HG02798 (cell line): ENCODE data around the gene VCL.

Source experiments
- ATAC-seq: cut with Tn5 transposase; IDR thresholded peaks from one replicate; pipeline ENCODE4 v1.9.1; 2021; ENCODE audit warnings: mild to moderate bottlenecking; ENCODE audit not compliant: unreplicated experiment, poor library complexity

Gene VCL

DNA sequence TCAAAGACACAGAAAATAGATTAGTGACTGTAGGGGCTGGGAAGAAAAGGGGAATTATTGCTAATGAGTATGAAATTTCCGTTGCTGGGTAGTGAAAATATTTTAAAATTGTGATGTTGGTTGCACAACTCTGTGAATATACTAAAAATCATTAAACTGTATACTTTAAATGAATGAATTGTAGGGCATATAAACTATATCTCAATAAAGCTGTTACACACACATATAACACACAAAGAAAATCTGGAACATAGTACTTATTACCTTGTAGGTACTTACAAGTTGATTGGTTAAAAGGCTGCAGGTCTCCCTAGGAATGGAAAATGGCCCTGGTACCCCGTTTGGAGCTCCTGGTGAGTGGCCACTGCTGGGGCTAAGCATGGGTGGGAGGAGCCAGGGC lies 27.1 kb upstream of the VCL start:
- ATAC-seq, result no peak

DNA sequence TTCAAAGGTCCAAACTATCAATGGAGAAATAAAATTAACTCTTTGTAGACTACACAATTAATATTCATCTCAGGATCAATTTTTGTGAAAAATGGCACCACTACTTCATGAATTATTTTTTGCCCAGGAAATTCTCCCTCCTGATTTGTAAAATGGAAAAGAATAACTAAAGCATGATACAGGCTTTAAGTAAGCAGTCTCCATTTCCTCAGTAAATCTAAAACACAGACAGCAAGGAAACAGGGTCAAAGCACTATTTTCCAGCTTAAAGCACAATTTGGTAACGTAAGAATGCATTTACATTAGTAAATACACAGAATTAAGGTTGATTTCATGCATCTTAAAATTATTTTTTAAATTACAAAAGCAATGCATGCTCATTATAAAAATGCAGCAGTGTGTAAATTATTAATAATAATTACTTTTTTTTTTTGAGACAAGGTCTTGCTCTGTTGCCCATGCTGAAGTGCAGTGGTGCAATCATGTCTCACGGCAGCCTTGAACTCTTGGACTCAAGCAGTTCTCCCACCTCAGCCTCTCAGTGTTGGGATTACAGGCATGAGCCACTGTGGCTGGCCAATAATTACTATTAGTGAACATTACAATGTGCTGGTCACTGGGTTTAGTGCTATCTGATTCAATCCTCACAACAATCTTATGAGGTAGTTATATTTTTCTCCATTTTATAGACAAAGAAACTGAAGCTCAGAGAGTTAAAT lies 26.1 kb upstream of the VCL start:
- ATAC-seq, result no peak

DNA sequence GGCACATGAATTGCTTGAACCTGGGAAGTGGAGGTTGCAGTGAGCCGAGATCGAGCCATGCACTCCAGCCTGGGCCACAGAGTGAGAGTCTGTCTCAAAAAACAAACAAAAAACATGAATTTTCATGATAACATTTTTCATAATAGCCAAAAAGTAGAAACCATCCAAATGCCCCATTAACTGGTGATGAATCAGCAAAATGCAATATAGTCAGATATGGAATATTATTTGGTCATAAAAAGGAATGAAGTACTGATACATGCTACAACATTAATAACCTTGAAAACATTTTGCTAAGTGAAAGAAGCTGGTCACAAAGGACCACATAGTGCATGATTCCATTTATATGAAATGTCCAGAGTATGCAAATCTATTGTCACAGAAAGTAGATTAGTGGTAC lies 24.5 kb upstream of the VCL start:
- ATAC-seq, result no peak

DNA sequence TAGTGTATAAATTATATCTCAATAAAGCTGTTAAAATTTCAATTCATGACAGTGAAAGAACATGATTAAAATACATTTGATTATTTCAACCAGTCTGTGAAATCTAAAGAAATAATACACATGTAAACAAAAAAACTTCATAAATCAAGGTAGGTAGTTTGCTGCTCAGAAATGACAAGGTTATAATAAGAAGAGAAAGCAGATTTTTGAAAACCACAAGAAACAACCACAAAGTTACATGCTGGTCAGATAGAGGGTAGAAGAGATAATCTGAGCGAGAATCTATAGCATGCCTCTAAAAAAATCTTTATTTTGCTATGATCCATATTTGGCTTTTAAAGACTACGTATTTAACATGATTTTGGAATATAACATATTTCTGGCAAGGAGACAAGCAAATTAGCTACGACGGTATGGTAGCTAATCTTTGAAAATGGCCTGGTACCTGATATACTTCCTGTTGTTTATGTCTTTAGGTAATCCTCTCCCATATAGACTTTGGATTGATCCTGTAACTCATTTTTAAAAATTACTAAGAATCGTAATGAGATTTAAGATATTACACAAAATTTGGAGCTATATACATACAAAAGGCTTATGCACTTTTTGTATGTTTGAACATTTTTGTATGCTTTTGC lies 23.5 kb upstream of the VCL start:
- no peak for ATAC-seq

DNA sequence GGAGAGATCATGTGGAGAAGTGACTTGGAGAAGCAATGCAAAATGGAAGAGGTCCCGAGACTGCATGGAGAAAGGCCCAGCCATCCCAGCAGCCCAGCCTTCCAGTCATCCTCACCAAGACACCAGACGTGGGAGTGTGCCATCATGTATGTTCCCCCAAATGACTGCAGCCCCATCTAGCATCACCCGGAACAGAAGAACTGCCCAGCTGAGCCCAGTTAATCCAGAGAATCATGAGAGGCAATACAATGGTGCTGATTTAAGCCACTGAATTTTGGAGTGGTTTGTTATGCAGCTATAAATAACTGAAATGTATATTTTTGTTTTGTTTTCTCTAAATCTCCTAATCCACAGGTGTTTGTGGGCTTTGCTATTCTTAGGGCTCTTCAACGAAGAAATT lies 22.5 kb upstream of the VCL start:
- no peak for ATAC-seq

DNA sequence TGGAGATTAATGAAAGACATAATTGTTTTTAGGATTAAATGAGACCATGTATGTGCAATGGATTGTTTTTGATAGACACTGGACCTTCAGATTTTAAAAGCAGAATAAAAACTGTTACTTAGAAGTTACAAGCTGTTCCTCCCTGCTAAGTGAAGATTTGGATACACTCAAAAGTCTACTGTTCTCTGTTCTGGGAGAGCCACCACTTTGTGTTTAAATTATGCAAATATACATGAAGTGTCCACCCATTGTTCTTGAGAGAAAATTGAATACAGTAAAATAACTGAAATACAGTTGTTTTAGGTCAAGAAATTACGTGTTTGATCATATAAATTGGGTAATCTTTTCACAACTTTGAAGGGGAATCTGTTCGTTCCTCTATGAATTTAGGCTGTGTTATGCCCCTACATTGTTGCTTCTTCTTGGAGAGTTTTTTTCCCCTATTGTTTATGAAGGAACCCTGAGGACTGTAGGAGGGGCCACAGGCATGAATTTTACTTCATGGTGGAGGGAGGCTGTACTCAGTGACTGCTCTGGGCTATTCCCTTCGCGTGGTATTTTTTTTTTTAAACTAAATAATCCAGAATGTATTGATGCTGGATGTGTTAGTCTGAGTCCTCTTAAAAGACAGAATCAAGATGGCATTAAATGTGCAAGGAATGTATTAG lies 18.6 kb upstream of the VCL start:
- ATAC-seq, result no peak

DNA sequence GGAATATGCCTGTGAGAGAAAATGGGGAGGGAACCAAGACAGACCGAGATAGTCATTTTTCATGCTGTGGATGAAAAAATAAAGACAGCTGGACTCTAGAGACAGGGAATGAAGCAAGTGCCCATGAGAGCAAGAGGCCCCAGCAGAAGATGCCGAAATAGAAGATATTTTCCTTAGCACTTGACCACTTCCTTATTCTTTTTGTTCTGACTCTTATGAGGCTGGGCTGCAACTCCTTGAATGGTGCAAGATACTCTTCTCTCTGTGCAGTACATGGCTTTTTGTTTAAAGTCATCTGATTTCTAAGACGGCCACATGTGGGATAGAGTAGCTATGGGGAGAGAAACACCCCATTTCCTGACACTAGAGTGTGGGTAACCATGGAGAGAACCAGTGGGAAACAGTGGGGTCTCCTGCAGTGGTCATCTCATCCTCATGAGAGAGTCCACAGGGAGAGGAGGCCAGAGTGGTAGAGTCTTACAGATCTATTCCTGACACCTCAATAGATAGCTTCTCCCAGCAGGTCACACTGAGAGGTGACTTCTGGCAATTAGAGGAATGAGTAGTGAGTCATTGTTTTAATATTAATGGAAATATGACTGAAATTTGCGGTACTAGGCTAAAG lies 18.0 kb upstream of the VCL start:
- no peak for ATAC-seq

DNA sequence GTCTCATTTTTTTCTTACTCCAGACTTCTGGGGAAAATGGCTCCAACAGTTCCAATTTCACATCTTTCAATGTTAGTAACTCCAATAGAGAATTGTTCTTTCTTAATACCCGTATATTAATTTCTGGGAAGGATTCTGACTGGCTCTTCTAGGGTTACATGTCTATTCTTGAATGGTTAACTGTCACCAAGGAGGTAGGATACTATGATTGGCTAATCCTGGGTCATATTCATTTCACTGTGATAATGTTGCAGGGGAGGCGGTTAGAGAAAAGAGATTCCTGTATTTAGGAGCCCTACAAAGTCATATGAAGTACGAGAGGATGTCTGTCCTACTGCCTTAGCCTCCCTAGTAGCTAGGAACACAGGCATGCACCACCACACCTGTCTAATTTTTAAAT lies 16.1 kb upstream of the VCL start:
- ATAC-seq, result no peak

DNA sequence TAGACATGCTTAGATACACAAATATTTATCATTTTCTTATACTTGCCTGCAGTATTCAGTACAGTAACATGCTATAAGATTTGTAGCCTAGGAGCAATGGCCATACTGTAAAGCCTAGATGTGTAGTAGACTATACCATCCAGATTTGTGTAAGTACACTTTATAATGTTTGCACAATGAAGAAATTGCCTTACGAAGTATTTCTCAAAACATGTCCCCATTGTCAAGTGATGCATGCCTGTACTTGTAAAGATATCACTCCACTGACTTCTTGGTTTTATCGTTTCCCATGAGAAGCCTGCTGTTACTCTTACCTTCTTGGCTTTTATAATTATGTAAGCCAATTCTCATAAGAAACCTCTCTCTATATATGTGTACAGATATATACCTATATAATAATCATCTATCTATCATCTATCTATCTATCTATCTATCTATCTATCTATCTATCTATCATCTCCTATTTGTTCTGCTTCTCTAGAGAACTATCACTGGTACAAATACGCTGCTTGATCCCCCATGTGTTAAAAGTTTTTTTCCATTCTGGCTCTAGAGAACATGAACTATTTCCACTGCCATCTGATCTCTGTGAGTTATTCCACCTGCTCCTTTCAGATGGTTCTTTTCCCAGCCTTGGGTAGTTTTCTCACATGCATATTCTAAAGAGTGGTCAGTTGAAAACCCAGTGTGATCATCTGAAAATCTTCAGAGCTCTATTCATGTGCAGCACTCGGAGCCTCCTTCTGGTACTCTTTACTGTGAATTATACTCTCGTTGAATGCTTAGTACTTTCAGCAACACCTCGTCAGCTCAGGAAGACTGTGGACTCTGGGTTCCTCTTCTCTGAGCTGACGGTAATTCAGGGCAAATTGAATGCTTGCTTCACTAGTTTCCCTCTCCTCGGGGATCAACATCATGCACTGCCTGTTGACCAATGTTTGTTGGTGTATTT lies 14.5 kb upstream of the VCL start:
- ATAC-seq, result no peak

DNA sequence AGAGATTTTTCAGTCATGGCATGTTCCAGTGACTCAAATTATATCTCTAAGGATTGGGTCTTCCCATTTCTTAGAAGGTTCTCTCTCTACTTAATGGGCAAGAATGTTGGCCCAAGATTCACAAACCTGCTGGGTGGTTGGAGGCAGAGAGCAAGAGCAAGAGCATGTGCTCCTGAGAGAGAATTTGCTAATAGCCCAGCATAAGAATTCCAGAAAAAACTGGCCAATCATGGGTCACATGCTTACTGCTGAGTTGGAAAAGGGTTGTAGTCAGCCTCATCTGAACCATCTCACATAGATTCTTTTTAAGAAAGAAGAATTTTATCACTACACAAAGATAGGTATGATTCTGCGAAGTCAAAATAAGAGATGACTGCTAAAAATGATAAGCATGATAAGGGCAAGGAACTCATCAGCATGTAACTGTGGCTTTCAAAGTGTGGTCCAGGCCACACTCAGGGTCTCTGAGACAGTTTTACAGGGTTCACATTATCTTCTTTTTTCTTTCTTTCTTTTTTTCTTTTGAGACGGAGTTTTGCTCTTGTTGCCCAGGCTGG lies 8.2 kb upstream of the VCL start:
- no peak for ATAC-seq

DNA sequence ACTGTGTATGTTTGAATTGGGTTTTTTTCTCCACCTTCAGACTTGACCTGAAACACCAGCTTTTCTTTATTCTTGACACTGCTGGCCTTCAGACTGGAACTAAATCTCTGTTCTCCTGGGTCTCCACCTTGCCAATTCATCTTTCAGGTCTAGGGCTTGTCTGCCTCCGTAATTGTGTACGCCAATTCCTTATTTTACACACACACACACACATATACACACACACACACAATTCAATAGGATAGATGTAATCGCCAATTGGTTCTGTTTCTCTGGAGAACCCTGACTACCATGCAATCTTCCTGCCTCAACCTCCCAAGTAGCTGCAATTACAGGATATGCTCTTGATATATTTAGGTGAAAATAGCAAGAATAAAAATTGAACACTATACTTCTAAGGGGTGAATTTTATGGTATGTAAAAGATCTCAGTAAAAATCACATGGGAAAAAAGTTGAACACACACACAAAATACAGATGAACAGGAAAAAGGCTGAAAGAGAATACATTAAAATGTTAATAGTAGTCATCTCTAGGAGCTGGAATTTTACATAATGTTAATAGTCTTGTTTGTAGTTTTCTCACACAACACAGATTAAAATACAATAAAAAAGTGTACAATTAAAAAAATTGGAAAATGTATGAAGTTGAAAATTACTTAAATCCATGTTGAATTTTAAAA lies 6.6 kb upstream of the VCL start:
- ATAC-seq, result no peak

DNA sequence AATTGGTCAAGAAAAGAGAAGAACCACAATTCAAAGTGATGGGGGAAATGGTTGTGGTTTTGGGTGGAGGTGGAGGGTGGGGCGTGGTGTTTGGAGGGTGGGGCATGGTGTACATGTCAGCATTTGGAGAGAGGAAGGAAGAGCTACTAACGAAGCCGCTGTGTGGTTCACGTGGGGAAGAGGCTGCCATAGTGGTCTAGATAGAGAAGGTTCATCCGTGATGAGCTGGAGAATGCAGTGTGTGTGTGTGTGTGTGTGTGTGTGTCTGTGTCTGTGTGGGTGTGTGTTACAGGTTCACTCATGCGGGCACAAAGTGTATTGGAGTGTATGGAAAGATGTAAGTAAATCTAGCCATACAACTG lies 6.1 kb upstream of the VCL start:
- no peak for ATAC-seq

DNA sequence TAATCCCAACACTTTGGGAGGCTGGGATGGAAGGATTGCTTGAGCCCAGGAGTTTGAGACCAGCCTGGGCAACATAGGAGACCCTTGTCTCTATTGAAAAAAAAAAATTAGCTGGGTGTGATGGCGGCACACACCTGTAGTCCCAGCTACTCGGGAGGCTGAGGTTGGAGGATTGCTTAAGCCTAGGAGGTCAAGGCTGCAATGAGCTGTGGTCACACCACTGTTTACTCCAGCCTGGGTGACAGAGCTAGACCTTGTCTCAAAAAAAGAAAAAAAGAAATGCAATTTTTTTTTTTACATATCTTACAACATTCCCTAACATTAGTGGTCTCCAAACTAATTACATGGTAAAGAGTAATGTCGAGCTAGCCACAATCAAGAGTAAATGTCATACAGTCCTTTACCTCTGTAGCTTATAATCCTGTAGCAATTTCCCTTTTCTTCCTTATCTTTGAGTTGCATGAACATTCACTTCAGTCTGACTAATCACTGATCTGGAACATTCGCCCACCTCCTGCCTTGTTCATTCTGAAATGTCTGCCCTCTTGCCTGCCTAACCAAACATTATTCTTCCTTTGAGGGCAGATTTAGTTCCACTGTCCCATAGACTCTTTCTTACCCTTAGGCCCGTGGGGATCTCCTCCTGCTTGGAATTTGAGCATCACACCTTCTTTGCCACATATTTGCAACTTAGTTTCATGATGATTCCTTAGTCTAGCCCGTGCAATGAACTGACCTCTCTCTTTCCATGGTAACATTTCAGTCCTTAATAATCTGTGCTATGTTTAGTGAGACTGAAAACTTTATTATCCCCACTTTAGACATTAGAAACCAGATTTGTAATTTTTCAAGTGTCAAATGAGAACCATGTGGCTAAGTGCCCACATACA lies 4.8 kb upstream of the VCL start:
- ATAC-seq, result no peak

DNA sequence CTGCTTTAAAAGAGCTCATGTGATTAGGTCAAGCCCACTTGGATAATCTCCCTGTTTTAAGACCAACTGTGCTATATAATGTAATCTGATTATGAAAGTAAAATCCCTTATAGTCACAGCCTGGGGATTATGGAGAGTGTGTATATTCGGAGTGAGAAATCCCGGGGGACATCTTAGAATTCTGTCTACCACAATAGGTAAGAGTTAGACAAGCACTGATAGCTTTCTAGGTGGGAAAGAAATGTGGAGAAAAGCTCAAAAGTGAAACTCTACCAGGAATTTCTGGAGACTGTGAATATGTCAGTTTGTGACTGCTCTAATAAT lies 2.9 kb upstream of the VCL start:
- no peak for ATAC-seq

DNA sequence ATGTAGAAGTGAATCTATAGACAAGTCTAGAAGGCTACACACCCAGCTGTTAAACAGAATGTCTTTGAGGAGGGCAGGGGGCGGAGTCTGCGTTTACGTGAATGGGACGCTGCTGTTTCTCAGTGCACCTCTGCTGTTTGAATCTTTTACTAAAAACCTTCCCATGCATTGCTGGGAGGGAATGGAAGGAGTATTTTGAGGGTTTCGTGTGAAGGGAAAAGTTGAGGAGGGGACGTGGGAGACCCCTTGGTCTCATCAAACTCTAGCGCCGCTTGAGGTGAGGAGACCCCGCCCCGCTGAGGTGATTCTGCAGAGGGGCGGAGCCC lies 492 bp upstream of the VCL start:
- ATAC-seq, result peak; percentile 22

DNA sequence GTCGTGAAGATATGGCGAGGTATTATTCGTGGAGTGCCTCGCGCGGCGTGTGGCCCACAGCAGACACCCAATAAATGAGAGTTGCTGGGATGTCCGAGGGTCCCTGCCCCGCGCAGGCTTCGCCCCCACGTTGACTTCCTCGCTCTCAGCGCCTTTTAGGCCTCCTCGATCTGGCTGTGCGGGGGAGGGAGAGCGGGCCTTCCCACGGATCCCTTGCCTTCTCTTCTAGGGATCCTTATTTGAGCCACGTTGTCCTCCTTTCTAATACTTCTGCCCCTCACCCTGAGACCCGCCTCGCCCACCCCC lies 660 bp downstream of the VCL start:
- no peak for ATAC-seq

DNA sequence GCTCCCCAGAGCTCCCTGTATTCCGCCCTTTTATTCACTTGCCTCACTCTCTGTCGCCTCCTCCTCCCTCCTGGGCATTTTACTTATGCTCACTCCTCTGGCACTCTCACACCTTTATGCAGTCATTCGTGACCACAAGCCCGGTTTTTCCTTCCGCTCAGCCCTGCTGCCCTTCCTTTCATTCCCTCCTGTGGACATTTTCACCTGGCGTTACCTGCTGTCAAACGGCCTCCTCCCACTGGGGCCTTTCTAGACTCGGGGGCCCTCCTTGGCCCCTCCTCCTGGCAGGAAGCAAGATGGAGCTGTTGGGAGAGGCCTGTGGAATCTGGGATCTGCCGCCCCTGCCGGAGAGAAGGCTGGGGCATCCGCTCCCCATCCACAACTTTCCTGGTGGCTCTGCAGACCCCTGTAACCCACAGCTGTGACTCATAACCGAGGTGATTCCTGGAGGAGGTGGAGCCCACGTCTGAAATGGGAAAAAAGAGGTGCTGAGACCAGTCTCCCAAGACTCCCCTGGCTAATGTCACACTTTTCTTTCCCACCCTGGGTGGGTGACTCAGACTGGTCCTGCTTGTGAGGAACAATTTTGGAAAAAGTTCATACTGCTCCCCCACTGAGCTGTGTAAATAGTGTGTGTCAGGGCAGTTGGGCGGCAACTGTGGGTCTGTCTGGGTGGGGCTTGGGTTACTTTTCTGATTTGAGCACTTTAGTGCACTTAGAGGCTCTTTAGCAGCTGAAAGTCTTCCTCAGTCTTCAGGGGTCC lies 1.2 kb downstream of the VCL start:
- no peak for ATAC-seq

DNA sequence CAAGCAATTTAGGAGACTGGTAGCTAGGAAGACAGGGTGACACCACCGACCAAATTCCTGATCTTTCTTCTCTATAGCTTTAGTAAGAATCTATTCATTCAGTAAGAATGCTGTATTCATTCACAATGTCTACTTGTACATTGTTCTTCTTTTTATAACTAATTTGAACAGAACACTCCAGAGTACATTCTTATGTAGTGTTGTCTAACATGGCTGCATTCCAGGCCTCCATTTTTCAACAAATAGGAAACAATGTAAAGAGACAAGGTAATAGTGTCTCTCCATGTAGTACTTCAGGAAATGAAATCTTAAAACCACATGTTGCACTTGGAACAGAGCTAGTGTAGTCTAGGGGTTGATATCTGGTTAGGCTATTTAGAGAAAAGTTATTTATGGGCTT lies 1.8 kb downstream of the VCL start:
- no peak for ATAC-seq
